GM12878 (cell line): Measurements from ENCODE around the gene AOPEP.

ENCODE experiments used
- ATF2 ChIP-seq: IDR thresholded peaks from 2 replicates; pipeline ENCODE4 v1.6.1; 2012; ENCODE audit warnings: low read length, inconsistent platforms
- ATF3 ChIP-seq: IDR thresholded peaks from 2 replicates; pipeline ENCODE4 v1.6.1; 2011; ENCODE audit warnings: low read depth, mild to moderate bottlenecking, low read length, moderate library complexity, borderline replicate concordance; ENCODE audit errors: extremely low read depth
- ATF7 ChIP-seq: fragments of 450-650 bp; IDR thresholded peaks from 2 replicates; pipeline ENCODE4 v1.6.1; 2016; ENCODE audit warnings: low read depth, mild to moderate bottlenecking
- BRCA1 ChIP-seq: IDR thresholded peaks from 2 replicates; pipeline ENCODE4 v1.6.1; 2011; ENCODE audit warnings: low read depth, low read length, improper control_type of control experiment
- CTCF ChIP-seq, 3 experiments: IDR thresholded peaks in 2 of 3; conservative IDR thresholded peaks in 1 of 3; 2 replicates each; pipeline ENCODE4 v1.5.1; 2011; ENCODE audit warnings: low read depth in 3 of 3, low read length in 3 of 3, mild to moderate bottlenecking in 3 of 3, control low read depth in 2 of 3, moderate library complexity in 2 of 3, inconsistent platforms in 1 of 3, mixed read lengths in 1 of 3; ENCODE audit not compliant: control insufficient read depth in 2 of 3, insufficient read depth in 1 of 3; ENCODE audit errors: extremely low read depth in 1 of 3
- EZH2 ChIP-seq: IDR thresholded peaks from 2 replicates; pipeline ENCODE4 v1.6.1; 2012; ENCODE audit warnings: low read depth, mild to moderate bottlenecking, control low read depth, inconsistent platforms, low read length, borderline replicate concordance; ENCODE audit not compliant: control insufficient read depth
- FOXM1 ChIP-seq: IDR thresholded peaks from 2 replicates; pipeline ENCODE4 v1.6.1; 2012; ENCODE audit warnings: low read depth, mild to moderate bottlenecking, inconsistent platforms, low read length, moderate library complexity
- NFIC ChIP-seq: IDR thresholded peaks from 2 replicates; pipeline ENCODE4 v1.6.1; 2012; ENCODE audit warnings: low read depth, mild to moderate bottlenecking, inconsistent platforms, low read length, moderate library complexity
- NR2C2 ChIP-seq: IDR thresholded peaks from 2 replicates; pipeline ENCODE4 v1.6.1; 2011; ENCODE audit warnings: borderline replicate concordance, low read depth; ENCODE audit not compliant: control insufficient read depth, insufficient read length
- NR2F1 ChIP-seq: fragments of 450-650 bp; conservative IDR thresholded peaks from 2 replicates; pipeline ENCODE4 v1.6.1; 2017; ENCODE audit warnings: mild to moderate bottlenecking
- RBBP5 ChIP-seq: fragments of 200-600 bp; sonication (generic); conservative IDR thresholded peaks from 2 replicates; pipeline ENCODE4 v1.6.1; 2016
- SRF ChIP-seq, 2 experiments: IDR thresholded peaks; 2 replicates each; pipeline ENCODE4 v1.6.1; 2011; ENCODE audit warnings: low read depth in 2 of 2, low read length in 2 of 2, mild to moderate bottlenecking in 1 of 2, moderate library complexity in 1 of 2
- ZBTB33 ChIP-seq: fragments of 450-650 bp; IDR thresholded peaks from 2 replicates; pipeline ENCODE4 v1.6.1; 2017; ENCODE audit warnings: mild to moderate bottlenecking
- ZNF274 ChIP-seq: IDR thresholded peaks from one replicate; pipeline ENCODE4 v1.8.0; 2011; ENCODE audit not compliant: insufficient read length, insufficient read depth

GRCh38 chr9:95074632-95075031 lies 348.1 kb downstream of the AOPEP start:
- TF ChIP-seq CTCF (IDR thresholded peaks at IDR 0.05 in 2 of 3, conservative IDR thresholded peaks at IDR 0.05 in 1 of 3; ENCODE audit: control insufficient read depth in 2 of 3, extremely low read depth in 1 of 3, insufficient read depth in 1 of 3, low read depth in 3 of 3, low read length in 3 of 3) (no peak), RBBP5 (no peak), NFIC (no peak), NR2C2 (no peak), FOXM1 (no peak), SRF (IDR thresholded peaks at IDR 0.05; ENCODE audit: low read depth in 2 of 2, low read length in 2 of 2) (no peak), EZH2 (no peak), ATF2 (no peak), ZNF274 (no peak), ATF3 (no peak), BRCA1 (no peak), ZBTB33 (no peak), NR2F1 (no peak), ATF7 (no peak)
